ENCODE data around the gene MTUS2. TPM values are rescaled to one million over a fixed set of nuclear protein-coding genes. Genes with fewer than 3 reads are reported as not detected.

The MTUS2 gene
- total RNA-seq, 1 donor, result 0.36 TPM

- no peaks in the 10 kb centered on the region for H3K36me3 ChIP-seq (ENCODE audit: insufficient read depth, low read length)
- no peak overlapping the region for H2AFZ ChIP-seq (ENCODE audit: low read length)
- H3K79me2 ChIP-seq (ENCODE audit: insufficient read depth, low read length), result no peaks in the 10 kb centered on the region
- no peaks in the 10 kb centered on the region for H4K20me1 ChIP-seq (ENCODE audit: insufficient read depth, low read length)
- H3K4me1 ChIP-seq (ENCODE audit: insufficient read depth, low read length), result no peaks in the 10 kb centered on the region
- H3K27me3 ChIP-seq (ENCODE audit: insufficient read depth, low read length), result no peaks in the 10 kb centered on the region
- TF ChIP-seq CTCF (IDR thresholded peaks at IDR 0.05; ENCODE audit: extremely low read depth, low read depth, low read length), result no peak
- DNase-seq (ENCODE audit: insufficient read length, low spot score, missing footprints), result no peak
- H3K4me3 ChIP-seq (ENCODE audit: insufficient read depth, low read length), result no peak overlapping the region
- no peak overlapping the region for H3K27ac ChIP-seq (ENCODE audit: low read depth, low read length)
- H3K4me2 ChIP-seq (ENCODE audit: insufficient read depth, low read length), result no peak overlapping the region
- H3K9me3 ChIP-seq (ENCODE audit: low read depth, low read length), result peaks cover 2% of the 10 kb centered on the region
Observed at GRCh38 chr13:29067306-29067945, 247.3 kb downstream of the MTUS2 start.

- no peaks in the 10 kb centered on the region for H3K79me2 ChIP-seq (ENCODE audit: insufficient read depth, low read length)
- no peak for DNase-seq (ENCODE audit: insufficient read length, low spot score, missing footprints)
- peaks cover 2% of the 10 kb centered on the region for H3K9me3 ChIP-seq (ENCODE audit: low read depth, low read length)
- no peak overlapping the region for H3K4me3 ChIP-seq (ENCODE audit: insufficient read depth, low read length)
- TF ChIP-seq CTCF (IDR thresholded peaks at IDR 0.05; ENCODE audit: extremely low read depth, low read depth, low read length), result no peak
- no peak overlapping the region for H3K4me2 ChIP-seq (ENCODE audit: insufficient read depth, low read length)
- H3K36me3 ChIP-seq (ENCODE audit: insufficient read depth, low read length), result no peaks in the 10 kb centered on the region
- no peaks in the 10 kb centered on the region for H3K4me1 ChIP-seq (ENCODE audit: insufficient read depth, low read length)
- no peaks in the 10 kb centered on the region for H3K27me3 ChIP-seq (ENCODE audit: insufficient read depth, low read length)
- no peak overlapping the region for H2AFZ ChIP-seq (ENCODE audit: low read length)
- H4K20me1 ChIP-seq (ENCODE audit: insufficient read depth, low read length), result no peaks in the 10 kb centered on the region
- no peak overlapping the region for H3K27ac ChIP-seq (ENCODE audit: low read depth, low read length)
Observed at GRCh38 chr13:29073755-29074154, 253.6 kb downstream of the MTUS2 start.

- H3K36me3 ChIP-seq (ENCODE audit: insufficient read depth, low read length), result no peaks in the 10 kb centered on the region
- H3K4me2 ChIP-seq (ENCODE audit: insufficient read depth, low read length), result no peak overlapping the region
- H3K27me3 ChIP-seq (ENCODE audit: insufficient read depth, low read length), result no peaks in the 10 kb centered on the region
- no peaks in the 10 kb centered on the region for H3K9me3 ChIP-seq (ENCODE audit: low read depth, low read length)
- no peak overlapping the region for H3K4me3 ChIP-seq (ENCODE audit: insufficient read depth, low read length)
- H2AFZ ChIP-seq (ENCODE audit: low read length), result no peak overlapping the region
- H4K20me1 ChIP-seq (ENCODE audit: insufficient read depth, low read length), result no peaks in the 10 kb centered on the region
- H3K79me2 ChIP-seq (ENCODE audit: insufficient read depth, low read length), result no peaks in the 10 kb centered on the region
- DNase-seq (ENCODE audit: insufficient read length, low spot score, missing footprints), result no peak
- no peaks in the 10 kb centered on the region for H3K4me1 ChIP-seq (ENCODE audit: insufficient read depth, low read length)
- no peak overlapping the region for H3K27ac ChIP-seq (ENCODE audit: low read depth, low read length)
- no peak for TF ChIP-seq CTCF (IDR thresholded peaks at IDR 0.05; ENCODE audit: extremely low read depth, low read depth, low read length)
Observed at GRCh38 chr13:29077051-29077813, 257.1 kb downstream of the MTUS2 start.

GRCh38 chr13:29081036-29081435 lies 260.9 kb downstream of the MTUS2 start:
- Histone ChIP-seq H3K36me3 (ENCODE audit: insufficient read depth, low read length) (no peaks in the 10 kb centered on the region), H3K4me1 (ENCODE audit: insufficient read depth, low read length) (no peaks in the 10 kb centered on the region), H3K79me2 (ENCODE audit: insufficient read depth, low read length) (no peaks in the 10 kb centered on the region), H2AFZ (ENCODE audit: low read length) (no peak overlapping the region), H3K9me3 (ENCODE audit: low read depth, low read length) (no peaks in the 10 kb centered on the region), H3K4me2 (ENCODE audit: insufficient read depth, low read length) (no peak overlapping the region), H3K27ac (ENCODE audit: low read depth, low read length) (no peak overlapping the region), H4K20me1 (ENCODE audit: insufficient read depth, low read length) (no peaks in the 10 kb centered on the region), H3K27me3 (ENCODE audit: insufficient read depth, low read length) (no peaks in the 10 kb centered on the region), H3K4me3 (ENCODE audit: insufficient read depth, low read length) (no peak overlapping the region)
- no peak for TF ChIP-seq CTCF (IDR thresholded peaks at IDR 0.05; ENCODE audit: extremely low read depth, low read depth, low read length)
- no peak for DNase-seq (ENCODE audit: insufficient read length, low spot score, missing footprints)

Data from osteoblast (primary cell).